HG03571 (cell line): ENCODE results near the gene SLC15A1.
A peak's percentile ranks its signal among the peaks of the same experiment; 100 is the strongest.

Experiments used
- ATAC-seq: cut with Tn5 transposase; IDR thresholded peaks from one replicate; pipeline ENCODE4 v1.9.1; 2021; ENCODE audit not compliant: unreplicated experiment

The SLC15A1 gene

DNA sequence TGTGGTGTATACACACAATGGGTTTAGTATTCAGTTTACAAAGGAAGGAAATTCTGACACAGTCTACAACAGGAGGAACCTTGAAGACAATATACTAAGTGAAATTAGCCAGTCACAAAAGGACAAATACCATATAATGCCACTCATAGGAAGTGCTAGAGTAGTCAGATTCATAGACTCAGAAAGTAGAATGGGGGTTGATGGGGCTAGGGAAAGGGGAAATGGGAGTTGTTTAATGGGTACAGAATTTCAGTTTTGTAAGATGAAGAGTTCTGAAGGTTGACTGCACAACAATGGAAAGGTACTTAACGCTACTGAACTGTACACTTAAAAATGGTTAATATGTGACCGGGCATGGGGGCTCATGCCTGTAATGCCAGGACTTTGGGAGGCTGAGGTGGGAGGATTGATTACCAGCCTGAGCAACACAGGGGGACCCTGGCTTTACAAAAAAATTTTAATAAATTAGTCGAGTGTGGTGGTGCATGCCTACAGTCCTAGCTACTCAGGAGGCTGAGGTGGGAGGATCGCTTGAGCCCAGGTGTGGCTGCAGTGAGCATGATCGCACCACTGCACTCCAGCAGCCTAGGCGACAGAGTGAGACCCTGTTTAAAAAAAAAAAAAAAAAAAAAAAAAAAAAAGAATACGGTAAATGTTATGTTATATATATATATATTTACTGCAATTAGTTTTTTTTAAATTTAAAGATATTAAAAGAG is 45.0 kb downstream of the SLC15A1 start:
- peak; percentile 71 for ATAC-seq

GRCh38 chr13:98706446-98707110 is 45.9 kb downstream of the SLC15A1 start:
- ATAC-seq = peak; percentile 25

- no peak for ATAC-seq
Measured at GRCh38 chr13:98697791-98698190, 54.7 kb downstream of the SLC15A1 start.

DNA sequence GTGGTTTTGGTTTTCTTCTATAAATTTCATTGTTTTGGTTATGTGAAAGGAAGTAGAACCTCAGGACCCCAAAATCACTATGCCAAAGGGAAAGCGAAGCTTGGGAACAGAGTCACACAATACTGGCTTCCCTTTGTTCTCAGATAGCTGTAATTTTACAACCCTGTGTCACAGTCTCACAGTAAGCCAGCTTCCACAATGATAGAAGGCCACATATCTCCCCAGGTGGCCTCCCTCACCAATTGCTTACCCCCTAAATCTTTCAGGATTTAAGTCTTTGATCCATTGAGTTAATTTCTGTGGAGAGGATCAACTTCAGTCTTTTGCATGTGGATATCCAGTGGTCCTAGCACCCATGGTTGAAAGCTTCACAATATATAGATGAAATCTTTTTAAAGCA is 58.7 kb downstream of the SLC15A1 start:
- ATAC-seq = no peak

GRCh38 chr13:98691360-98691759 is 61.1 kb downstream of the SLC15A1 start:
- ATAC-seq = no peak

- no peak for ATAC-seq
Measured at GRCh38 chr13:98690348-98691022, 62.0 kb downstream of the SLC15A1 start.

DNA sequence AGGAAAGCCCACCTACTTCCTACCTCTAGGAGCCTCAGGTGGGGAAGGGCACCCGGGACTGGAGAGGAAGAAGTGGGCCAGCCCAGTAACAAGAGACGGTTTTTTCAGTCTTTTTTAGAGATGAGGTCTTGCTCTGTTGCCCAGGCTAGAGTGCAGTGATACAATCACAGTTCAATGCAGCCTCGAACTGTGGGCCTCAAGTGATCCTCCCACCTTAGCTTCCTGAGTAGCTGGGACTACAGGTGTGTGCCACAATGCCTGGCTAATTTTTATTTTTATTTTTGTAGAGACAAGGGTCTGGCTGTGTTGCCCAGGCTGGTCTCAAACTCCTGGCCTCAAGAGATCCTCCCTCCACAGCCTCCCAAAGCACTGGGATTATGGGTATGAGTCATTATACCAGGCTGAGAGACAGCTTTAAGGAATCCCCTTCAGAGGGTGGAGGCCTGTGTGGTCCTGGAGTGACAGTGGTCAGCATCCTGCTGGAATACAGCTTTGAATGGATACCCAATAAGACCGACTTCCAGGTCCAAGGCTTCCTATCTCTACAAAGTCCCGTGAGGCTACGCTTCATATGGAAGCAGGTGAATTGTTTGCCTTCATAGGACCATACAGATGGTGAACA is 63.0 kb downstream of the SLC15A1 start:
- no peak for ATAC-seq

DNA sequence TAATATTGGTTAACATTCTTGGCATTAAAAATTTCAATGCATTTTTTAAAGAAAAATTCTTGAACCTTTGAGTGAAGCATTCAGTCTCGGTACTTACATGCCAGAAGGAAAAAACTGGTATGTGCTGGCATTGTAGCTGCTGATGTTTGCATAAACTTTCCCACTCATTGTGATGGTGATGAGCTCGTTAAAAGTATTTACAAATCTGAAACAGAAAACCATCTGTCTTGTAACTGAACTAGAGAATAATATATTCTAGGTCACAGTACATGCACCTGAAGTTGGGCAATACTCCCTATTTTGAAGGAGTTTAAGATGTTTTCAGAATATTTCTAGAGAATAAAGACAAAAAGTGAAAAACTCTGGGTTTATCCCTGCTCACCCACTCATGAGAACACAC is 64.1 kb downstream of the SLC15A1 start:
- no peak for ATAC-seq

- ATAC-seq = no peak
Measured at GRCh38 chr13:98687319-98687718, 65.2 kb downstream of the SLC15A1 start.

GRCh38 chr13:98686270-98686669 is 66.2 kb downstream of the SLC15A1 start:
- no peak for ATAC-seq

DNA sequence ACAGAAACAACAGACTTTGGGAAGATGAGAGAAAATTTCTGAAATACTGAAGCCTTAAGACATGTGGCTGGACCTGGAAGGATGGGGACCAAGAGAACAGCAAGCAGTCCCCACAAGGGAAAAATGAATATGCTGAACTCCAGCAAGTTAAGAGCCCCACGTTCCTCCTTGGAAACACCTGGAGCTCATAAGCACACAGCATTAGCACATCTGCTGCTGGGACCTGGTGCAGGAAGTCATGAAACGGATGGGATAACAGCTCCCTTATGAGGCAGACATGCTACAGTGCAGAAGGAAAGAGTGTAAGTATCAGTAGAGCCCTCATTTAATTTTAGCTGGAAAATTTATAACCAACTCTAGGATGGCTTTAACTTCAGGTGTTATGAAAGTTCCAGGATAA is 67.3 kb downstream of the SLC15A1 start:
- ATAC-seq = no peak

GRCh38 chr13:98681049-98681448 is 71.4 kb downstream of the SLC15A1 start:
- no peak for ATAC-seq

DNA sequence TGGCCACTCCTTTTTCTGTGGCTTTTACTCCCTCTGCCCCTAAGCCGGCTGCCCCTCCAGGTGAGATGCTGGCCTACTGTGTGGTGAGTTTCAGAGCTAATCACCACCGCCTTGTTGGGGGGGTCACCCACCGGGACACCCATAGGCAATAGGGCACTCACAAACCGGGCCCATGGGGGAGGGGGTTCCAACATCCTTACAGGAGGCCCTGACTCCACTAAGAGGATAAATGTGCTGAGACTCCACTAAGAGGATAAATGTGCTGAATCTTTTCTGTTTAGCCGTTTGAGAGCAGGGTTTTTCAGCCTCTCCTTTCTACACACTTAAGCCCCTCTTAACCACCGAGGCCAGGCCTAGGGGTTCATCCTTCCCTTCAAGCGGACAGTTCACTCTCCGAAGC is 73.7 kb downstream of the SLC15A1 start:
- ATAC-seq = no peak

GRCh38 chr13:98677398-98677797 is 75.1 kb downstream of the SLC15A1 start:
- no peak for ATAC-seq

GRCh38 chr13:98676239-98676638 is 76.2 kb downstream of the SLC15A1 start:
- ATAC-seq = no peak

GRCh38 chr13:98675837-98676236 is 76.6 kb downstream of the SLC15A1 start:
- no peak for ATAC-seq

GRCh38 chr13:98675066-98675465 is 77.4 kb downstream of the SLC15A1 start:
- ATAC-seq = no peak

DNA sequence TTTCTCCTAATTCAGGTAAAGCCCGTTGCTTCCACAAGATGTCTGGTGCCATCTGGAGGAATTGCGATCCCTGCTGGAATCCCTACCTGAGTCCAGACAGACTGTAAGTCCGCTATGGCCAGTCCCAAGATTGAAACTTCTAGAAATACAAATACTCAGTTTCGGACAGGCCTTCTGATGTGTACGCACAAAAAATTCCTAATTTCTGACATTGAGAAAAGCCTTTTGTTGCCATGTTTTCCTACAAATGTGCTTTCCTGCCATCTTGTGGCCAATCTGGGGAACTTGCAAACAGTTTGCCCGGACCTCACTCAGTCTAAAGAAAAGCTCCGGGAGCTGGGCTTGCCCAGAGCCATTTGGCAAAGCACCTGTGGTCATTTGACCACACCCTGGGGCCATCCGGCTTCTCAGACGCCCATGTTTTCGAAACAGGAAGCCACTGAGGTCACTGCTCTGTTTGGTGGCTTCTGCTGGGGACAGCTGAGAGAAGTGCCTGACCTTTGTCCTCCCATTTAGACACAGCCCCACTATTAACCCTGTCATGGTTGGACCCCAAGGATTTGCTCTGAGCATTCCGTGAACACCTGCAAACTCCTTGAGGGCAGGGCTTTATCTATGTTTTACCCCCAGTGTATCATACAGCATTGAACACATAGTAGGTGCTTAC is 79.4 kb downstream of the SLC15A1 start:
- ATAC-seq = peak; percentile 70

DNA sequence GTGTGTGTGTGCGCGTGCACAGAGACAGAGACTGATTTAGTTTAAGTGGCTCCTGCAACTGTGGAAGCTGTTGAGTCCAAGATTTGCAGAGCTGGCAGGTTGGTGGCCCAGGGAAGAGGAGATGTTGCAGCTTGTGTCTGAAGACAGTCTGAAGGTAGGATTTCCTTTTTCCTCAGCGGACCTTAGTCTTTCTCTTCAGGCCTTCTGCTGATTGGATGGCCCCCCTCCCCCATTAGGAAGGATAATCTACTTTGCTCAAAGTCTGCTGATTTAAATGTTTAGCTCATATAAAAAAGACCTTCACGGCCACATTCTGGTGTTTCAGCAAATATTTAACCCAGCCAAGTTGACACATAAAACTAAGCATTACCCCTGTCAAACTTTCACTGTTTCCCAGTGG is 84.3 kb downstream of the SLC15A1 start:
- ATAC-seq = no peak

DNA sequence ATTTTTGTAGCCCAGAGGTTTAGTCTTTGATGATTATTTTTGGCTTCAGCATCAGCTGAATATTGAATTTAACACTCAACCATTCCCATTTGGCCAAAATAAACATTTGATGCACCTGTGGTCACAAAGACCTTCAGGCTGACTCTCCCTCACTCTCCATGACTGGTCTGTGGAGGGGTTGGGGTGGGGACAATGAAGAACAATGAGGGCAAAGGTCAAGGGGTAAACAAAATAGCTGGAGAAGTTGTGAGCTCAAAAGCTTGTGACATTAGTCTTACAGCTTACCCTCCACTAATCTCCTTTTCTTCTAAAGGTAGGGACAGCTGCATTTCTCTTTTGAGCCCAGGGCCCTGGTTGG is 86.9 kb downstream of the SLC15A1 start:
- ATAC-seq = no peak

GRCh38 chr13:98664924-98665637 is 87.4 kb downstream of the SLC15A1 start:
- ATAC-seq = no peak
